GM21390 (cell line): ENCODE results near the gene MTPN.

ENCODE experiments used
- ATAC-seq: cut with Tn5 transposase; IDR thresholded peaks from one replicate; pipeline ENCODE4 v1.9.1; 2021; ENCODE audit not compliant: unreplicated experiment

Gene MTPN

DNA sequence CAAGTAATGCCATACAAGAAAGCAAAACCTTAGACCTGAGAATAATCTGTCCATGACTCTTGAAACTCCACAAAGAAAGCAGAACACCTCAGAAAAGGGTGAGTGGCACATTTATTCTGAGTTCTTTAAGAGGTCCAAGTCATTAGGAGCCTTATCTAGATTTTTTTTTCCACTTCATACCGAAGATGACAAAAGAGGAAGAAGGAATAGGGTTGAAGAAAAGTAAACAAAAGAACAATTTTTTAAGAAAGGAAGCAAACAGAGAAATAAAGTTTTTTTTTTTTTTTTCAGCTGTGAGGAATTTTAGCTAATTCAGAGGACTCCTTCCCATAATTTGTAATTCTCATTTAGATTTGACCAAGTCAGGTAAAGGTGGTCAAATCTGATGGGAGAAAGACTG lies 13.1 kb upstream of the MTPN start:
- ATAC-seq: no peak

- ATAC-seq: no peak
These were observed 4.9 kb upstream of the MTPN start for GRCh38 chr7:135981958-135982646.

- ATAC-seq: peak; percentile 65
These were observed 3.6 kb upstream of the MTPN start for GRCh38 chr7:135980665-135981180.

DNA sequence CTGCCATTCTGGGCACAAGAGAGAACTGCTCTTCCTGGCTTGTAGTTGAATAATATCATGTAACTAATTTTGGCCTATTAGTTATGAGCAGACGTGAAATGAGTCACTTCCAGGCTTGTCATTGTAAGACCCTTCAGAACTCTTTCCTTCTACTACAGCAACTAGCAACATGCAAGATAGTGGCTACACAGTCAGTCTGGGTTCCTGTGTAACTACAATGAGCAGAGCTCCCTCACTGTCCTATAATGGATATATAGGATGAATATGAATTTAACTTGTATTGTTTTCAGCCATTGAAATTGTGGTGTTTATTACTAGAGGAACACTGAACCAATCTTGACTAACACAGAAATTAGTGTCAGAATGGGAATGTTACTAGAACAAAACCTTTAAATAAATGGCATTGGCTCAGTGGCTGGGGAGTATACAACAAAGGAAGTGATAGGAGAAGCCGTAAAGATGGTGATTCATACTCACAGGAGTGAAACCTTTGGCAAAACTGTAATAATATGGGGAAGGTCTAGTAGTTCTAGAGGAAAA lies 2.9 kb upstream of the MTPN start:
- ATAC-seq: no peak

DNA sequence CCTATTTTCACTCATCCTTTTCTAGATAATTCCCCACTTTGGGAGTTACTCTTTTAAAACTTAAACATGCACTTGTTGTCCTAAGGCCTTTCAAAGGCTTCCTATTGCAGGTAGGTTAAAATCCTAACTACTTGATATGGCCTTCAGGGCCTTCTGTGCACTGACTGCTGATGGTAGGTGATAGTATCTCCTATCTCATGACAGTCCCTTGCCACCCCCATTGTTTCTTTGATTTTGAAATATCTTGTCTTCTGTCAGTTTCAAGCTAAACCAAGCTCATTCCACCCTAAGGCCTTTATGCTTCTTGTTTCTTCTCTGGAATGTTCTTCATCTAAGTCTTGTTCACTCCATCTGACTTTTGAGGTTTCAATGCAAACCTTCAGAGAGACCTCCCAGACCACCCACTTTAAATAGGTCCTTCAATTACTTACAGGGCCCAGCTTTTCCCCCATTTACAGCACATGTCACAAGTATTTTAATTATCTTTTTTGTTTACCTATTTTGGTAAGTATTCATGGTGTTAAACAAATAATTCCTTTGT lies 2.4 kb upstream of the MTPN start:
- no peak for ATAC-seq

- ATAC-seq: no peak
These were observed 1.5 kb upstream of the MTPN start for GRCh38 chr7:135978624-135979023.

- ATAC-seq: no peak
These were observed 545 bp upstream of the MTPN start for GRCh38 chr7:135977742-135978066.

GRCh38 chr7:135976312-135977006 lies 700 bp downstream of the MTPN start:
- peak; percentile 22 for ATAC-seq

GRCh38 chr7:135975166-135975565 lies 2.0 kb downstream of the MTPN start:
- ATAC-seq: no peak

DNA sequence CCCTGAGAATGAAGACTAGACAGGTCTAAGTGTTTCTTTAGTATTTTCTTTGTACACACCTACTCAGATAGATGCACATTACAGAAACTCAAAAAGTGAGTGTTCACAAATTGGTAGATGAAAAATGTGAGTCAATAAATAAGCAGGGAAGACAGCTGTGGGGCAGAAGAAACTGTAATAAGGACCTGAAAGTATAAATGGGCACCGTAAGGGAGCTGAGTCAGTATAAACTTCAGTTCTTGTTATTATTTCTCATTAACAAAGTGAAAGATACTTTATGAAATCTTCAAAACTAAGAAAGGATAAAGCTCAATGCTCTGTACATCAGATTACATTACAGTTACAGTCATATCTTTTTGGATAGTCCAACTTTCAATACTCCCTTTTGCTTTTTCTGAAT lies 2.5 kb downstream of the MTPN start:
- no peak for ATAC-seq

- no peak for ATAC-seq
These were observed 5.8 kb downstream of the MTPN start for GRCh38 chr7:135971366-135971725.

GRCh38 chr7:135970682-135971365 lies 6.3 kb downstream of the MTPN start:
- ATAC-seq: peak; percentile 64

- no peak for ATAC-seq
These were observed 7.1 kb downstream of the MTPN start for GRCh38 chr7:135970045-135970444.

GRCh38 chr7:135966341-135967043 lies 10.7 kb downstream of the MTPN start:
- no peak for ATAC-seq

GRCh38 chr7:135965602-135966001 lies 11.6 kb downstream of the MTPN start:
- ATAC-seq: peak; percentile 69

DNA sequence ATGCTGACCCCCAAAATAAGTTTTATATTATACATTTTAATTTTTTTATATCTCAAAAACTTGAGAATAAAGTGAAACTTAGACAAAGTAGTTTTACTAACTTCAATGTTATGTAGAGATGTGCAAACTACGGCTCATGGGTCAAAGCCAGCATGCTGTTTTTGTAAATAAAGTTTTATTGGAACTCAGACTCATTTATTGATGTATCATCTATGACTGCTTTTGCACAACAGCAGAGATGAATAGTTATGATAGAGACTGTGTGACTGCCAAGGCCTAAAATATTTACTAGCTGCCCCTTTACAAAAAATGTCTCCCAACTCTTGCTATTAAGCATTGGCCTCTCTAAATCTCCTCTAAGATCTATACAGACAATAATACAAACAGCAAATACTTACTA lies 12.4 kb downstream of the MTPN start:
- ATAC-seq: no peak

- no peak for ATAC-seq
These were observed 12.9 kb downstream of the MTPN start for GRCh38 chr7:135964274-135964673.

- no peak for ATAC-seq
These were observed 14.4 kb downstream of the MTPN start for GRCh38 chr7:135962802-135963201.

DNA sequence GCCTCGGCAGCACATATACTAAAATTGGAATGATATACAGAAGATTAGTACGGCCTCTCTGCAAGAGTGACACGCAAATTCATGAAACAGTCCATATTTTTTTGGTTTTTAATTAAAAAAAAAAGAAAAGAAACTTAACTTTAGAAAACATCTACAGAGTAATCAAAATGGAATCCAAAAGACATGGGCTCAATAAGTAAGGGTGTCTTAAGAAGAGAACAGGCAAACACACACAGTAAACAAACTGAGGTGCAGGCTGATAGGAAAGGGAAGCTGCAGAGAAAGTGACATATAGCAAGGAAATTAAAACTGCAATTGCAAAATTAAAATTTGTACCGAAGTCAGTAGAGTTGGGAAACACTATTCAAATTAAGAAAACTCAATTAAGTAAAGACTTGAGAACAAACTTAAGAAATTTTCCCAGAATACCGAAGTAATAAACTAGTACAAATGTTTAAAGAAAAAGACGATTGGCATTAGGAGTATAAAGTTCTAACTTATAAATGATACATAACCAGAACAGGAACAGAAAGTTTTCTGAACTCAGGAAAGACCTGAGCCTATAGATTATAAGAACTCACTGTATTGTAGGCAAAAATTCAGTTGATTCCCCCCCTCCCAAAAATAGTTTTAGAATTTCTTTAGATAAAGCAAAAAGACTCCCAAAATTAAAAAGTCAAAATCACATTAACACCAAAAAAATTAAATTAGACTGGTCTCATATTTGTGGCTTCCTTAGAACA lies 16.3 kb downstream of the MTPN start:
- ATAC-seq: no peak

DNA sequence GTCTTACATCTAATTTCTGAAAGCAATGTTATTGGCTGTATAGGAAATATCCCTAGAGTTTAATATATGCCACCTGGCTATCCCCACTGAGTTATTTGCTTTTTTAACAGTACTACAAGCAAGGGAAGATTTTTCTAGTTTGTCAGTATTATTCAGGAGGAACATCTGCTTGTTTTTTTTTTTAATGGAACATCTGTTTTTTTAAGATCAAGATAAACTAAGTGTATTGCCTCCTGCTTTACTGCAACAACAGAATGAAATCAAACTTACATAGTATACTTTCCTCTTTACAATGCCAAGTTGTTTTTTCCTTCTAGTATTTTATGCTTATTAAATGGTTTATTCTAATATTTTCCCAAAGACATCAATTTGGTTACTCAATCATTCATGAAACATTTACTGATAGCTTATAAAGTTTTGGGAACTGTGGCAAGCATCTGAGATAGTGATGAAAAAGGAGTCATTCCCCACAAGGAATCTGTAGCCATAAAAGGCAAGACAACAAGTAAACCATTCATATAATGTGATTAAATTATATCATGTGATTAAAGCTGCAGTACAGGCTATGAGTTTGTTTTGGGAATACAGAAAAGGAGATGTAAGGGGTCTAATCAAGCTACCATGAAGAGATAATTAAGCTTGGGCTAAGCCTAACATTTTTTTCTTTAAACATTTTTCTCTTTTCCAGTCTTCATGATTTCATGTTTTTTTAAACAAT lies 17.4 kb downstream of the MTPN start:
- no peak for ATAC-seq
